Measurements from ENCODE around the gene HNRNPC.

GRCh38 chr14:21160061-21160610, 109.1 kb downstream of the HNRNPC start:
- TF ChIP-seq CTCF (IDR thresholded peaks at IDR 0.05 in 2 of 3, conservative IDR thresholded peaks at IDR 0.05 in 1 of 3; ENCODE audit: control insufficient read depth in 2 of 3, extremely low read depth in 1 of 3, insufficient read depth in 1 of 3, low read depth in 3 of 3, low read length in 3 of 3) (no peak), CEBPB (IDR thresholded peaks at IDR 0.05; ENCODE audit: borderline replicate concordance in 1 of 2, low read depth in 2 of 2, low read length in 2 of 2) (no peak)
- TF ChIP-seq, protein P1, sequence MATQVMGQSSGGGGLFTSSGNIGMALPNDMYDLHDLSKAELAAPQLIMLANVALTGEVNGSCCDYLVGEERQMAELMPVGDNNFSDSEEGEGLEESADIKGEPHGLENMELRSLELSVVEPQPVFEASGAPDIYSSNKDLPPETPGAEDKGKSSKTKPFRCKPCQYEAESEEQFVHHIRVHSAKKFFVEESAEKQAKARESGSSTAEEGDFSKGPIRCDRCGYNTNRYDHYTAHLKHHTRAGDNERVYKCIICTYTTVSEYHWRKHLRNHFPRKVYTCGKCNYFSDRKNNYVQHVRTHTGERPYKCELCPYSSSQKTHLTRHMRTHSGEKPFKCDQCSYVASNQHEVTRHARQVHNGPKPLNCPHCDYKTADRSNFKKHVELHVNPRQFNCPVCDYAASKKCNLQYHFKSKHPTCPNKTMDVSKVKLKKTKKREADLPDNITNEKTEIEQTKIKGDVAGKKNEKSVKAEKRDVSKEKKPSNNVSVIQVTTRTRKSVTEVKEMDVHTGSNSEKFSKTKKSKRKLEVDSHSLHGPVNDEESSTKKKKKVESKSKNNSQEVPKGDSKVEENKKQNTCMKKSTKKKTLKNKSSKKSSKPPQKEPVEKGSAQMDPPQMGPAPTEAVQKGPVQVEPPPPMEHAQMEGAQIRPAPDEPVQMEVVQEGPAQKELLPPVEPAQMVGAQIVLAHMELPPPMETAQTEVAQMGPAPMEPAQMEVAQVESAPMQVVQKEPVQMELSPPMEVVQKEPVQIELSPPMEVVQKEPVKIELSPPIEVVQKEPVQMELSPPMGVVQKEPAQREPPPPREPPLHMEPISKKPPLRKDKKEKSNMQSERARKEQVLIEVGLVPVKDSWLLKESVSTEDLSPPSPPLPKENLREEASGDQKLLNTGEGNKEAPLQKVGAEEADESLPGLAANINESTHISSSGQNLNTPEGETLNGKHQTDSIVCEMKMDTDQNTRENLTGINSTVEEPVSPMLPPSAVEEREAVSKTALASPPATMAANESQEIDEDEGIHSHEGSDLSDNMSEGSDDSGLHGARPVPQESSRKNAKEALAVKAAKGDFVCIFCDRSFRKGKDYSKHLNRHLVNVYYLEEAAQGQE (IDR thresholded peaks at IDR 0.05; ENCODE audit: low read depth, low read length): no peak

All from GM12878 (cell line).